Measurements from ENCODE around the gene KIAA1549. TPM values are rescaled to one million over a fixed set of nuclear protein-coding genes. Genes with fewer than 3 reads are reported as not detected.

The KIAA1549 gene
- total RNA-seq, 4 donors from 2014 or later, result 0.93 to 3.8 (median 2.0) TPM

- peaks cover 0 to 38% of the 10 kb centered on the region in 2 donors for H3K36me3 ChIP-seq
Measured at GRCh38 chr7:138863931-138864330, 117.3 kb downstream of the KIAA1549 start.

GRCh38 chr7:138861051-138861450, 120.1 kb downstream of the KIAA1549 start:
- no peak for ATAC-seq
- Histone ChIP-seq H3K4me1 (no peaks in the 10 kb centered on the region), H3K27me3 (no peaks in the 10 kb centered on the region), H3K36me3 (peaks cover 0 to 33% of the 10 kb centered on the region in 2 donors), H3K9me3 (peaks cover 0 to 12% (median 0%) of the 10 kb centered on the region in 3 donors), H3K27ac (no peak overlapping the region), H3K4me3 (no peak overlapping the region)
- WGBS, 2 donors (ENCODE audit: low coverage in 1 of 2), result 93 to 100% methylated on average over 2 to 3 of the region's 16 CpGs
- TF ChIP-seq CTCF (IDR thresholded peaks at IDR 0.05) (no peak), POLR2AphosphoS5 (IDR thresholded peaks at IDR 0.05) (no peak), EP300 (IDR thresholded peaks at IDR 0.05) (no peak)

More at GRCh38 chr7:138863931-138864330, 117.3 kb downstream of the KIAA1549 start:
- 83 to 91% methylated on average over 1 to 6 of the region's 9 CpGs for WGBS, 2 donors (ENCODE audit: low coverage in 1 of 2)
- TF ChIP-seq POLR2AphosphoS5 (IDR thresholded peaks at IDR 0.05), result no peak
- TF ChIP-seq CTCF (IDR thresholded peaks at IDR 0.05), result no peak
- ATAC-seq, result no peak
- no peak overlapping the region for H3K27ac ChIP-seq
- no peaks in the 10 kb centered on the region for H3K27me3 ChIP-seq
- no peaks in the 10 kb centered on the region for H3K4me1 ChIP-seq
- H3K4me3 ChIP-seq, result no peak overlapping the region
- H3K9me3 ChIP-seq, result no peaks in the 10 kb centered on the region

- Histone ChIP-seq H3K27me3 (no peaks in the 10 kb centered on the region), H3K4me3 (no peak overlapping the region), H3K36me3 (peaks cover 0 to 23% of the 10 kb centered on the region in 2 donors), H3K27ac (no peak overlapping the region), H3K9me3 (peaks cover 0 to 12% (median 0%) of the 10 kb centered on the region in 3 donors), H3K4me1 (no peaks in the 10 kb centered on the region)
- TF ChIP-seq EP300 (IDR thresholded peaks at IDR 0.05) (no peak), POLR2AphosphoS5 (IDR thresholded peaks at IDR 0.05) (no peak), CTCF (IDR thresholded peaks at IDR 0.05) (no peak), POLR2A (IDR thresholded peaks at IDR 0.05) (no peak)
- ATAC-seq, result no peak
Measured at GRCh38 chr7:138857728-138858127, 123.5 kb downstream of the KIAA1549 start.

DNA sequence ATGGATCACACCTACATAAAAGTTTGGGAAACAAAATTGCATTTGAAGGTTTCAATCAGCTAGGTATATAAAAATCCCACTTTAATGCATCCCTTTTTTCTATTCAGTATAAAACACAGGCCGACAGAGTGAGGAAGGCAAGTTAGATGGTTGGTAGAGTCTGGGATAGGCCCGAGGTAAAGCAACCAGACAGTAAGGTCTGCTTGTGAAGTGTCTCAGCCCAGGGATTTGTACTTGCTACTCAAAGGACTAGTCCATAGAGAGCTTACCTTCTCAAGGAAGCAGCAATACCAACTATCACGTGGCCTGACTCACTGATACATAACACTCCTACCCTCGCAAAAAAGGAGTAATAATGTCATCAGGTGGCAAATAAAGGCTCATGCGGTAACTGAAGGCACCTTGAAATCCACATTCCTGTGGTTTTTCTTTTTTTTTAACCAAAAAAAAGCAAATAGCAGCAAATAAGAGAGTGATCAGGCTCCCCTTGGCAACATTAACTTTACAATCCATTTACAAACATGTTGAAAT, 127.0 kb downstream of the KIAA1549 start:
- WGBS, 2 donors (ENCODE audit: low coverage in 1 of 2), result 96 to 98% methylated on average over 5 of the region's 5 CpGs
- no peaks in the 10 kb centered on the region for H3K27me3 ChIP-seq
- H3K36me3 ChIP-seq, result peaks cover 0 to 29% of the 10 kb centered on the region in 2 donors
- no peaks in the 10 kb centered on the region for H3K4me1 ChIP-seq
- H3K4me3 ChIP-seq, result no peak overlapping the region
- TF ChIP-seq EP300 (IDR thresholded peaks at IDR 0.05), result no peak
- no peak for TF ChIP-seq POLR2A (IDR thresholded peaks at IDR 0.05)
- TF ChIP-seq CTCF (IDR thresholded peaks at IDR 0.05), result no peak
- no peak for TF ChIP-seq POLR2AphosphoS5 (IDR thresholded peaks at IDR 0.05)
- no peak overlapping the region for H3K27ac ChIP-seq
- no peak for ATAC-seq
- peaks cover 0 to 12% (median 0%) of the 10 kb centered on the region in 3 donors for H3K9me3 ChIP-seq

- ATAC-seq, result no peak
- no peak overlapping the region for H3K27ac ChIP-seq
- WGBS, 2 donors (ENCODE audit: low coverage in 1 of 2), result 85 to 89% methylated on average over 3 of the region's 3 CpGs
Measured at GRCh38 chr7:138853448-138853847, 127.7 kb downstream of the KIAA1549 start.

More at GRCh38 chr7:138853448-138853847, 127.7 kb downstream of the KIAA1549 start:
- no peaks in the 10 kb centered on the region for H3K27me3 ChIP-seq
- no peaks in the 10 kb centered on the region for H3K4me1 ChIP-seq
- H3K36me3 ChIP-seq, result peaks cover 0 to 28% of the 10 kb centered on the region in 2 donors
- no peak overlapping the region for H3K4me3 ChIP-seq
- TF ChIP-seq CTCF (IDR thresholded peaks at IDR 0.05) (no peak), EP300 (IDR thresholded peaks at IDR 0.05) (no peak), POLR2A (IDR thresholded peaks at IDR 0.05) (no peak), POLR2AphosphoS5 (IDR thresholded peaks at IDR 0.05) (no peak)
- peaks cover 0 to 9% (median 0%) of the 10 kb centered on the region in 3 donors for H3K9me3 ChIP-seq

Measured in gastroesophageal sphincter (tissue), 4 donors.